ENCODE data around the gene EPB41L5.

EPB41L5 gene

DNA sequence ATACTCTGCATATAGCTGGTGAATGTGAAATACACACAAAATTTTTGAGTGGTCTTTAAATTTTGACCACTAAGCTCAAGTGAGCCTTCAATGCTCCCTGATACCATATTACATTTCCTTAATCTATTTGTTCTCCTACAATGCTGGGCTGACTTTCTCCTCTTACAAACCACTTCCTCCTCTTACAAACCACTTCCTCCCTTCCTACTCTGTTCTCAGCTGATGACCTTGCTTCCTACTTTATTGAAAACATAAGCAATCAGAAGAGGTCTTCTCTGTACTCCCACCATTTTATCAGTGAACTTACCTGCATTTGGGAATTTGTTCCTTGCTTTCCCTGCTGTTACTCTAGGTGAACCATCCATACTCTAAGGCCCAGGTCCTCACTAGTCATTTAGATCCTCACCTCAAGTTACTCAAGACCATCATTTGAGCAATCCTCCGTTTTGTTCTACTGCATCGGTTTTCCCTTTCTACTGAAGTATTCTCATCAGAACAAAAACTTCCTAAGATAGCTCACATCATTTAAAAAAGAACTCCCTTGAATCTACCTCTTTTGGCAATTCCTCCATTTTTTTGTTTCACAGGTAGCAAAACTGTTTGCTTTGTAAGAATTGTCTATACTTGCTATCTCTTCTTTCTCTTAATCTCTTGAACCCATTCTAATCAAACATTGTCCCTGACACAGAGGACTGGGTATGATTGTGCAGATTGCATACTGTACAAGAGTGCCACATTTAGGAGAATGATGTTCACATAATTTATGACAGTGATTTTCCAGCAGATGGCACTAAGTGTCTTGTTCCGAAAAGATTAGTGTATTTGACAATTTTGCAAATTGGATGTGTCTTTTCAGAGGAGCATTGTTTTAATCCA lies 96.5 kb downstream of the EPB41L5 start:
- TF ChIP-seq CTCF (IDR thresholded peaks at IDR 0.05), result peak; percentile 61

- no peak for TF ChIP-seq CTCF (IDR thresholded peaks at IDR 0.05)
These were observed 97.1 kb downstream of the EPB41L5 start for GRCh38 chr2:120110062-120110362.

GRCh38 chr2:120110507-120110906 lies 97.6 kb downstream of the EPB41L5 start:
- no peak for TF ChIP-seq CTCF (IDR thresholded peaks at IDR 0.05)

DNA sequence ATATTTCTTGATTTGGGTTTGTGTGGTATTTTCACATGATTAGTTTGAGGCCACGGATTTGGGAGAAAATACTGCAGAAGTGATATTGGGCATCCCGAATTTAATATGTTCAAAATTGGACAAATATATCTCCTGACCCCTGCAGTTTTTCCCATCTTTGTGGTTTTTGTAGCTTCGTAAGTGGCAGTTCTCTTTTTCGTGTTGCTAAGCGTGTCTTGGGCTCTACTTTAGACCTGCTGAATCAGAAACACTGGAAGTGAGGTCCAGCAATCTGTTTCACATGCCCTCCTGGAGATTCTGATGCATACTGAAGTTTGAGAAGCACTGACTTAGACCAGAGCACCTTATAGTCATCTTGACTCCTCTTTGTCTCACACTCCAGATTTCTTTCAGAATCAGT lies 98.3 kb downstream of the EPB41L5 start:
- no peak for TF ChIP-seq CTCF (IDR thresholded peaks at IDR 0.05)

GRCh38 chr2:120118018-120118417 lies 105.1 kb downstream of the EPB41L5 start:
- no peak for TF ChIP-seq CTCF (IDR thresholded peaks at IDR 0.05)

DNA sequence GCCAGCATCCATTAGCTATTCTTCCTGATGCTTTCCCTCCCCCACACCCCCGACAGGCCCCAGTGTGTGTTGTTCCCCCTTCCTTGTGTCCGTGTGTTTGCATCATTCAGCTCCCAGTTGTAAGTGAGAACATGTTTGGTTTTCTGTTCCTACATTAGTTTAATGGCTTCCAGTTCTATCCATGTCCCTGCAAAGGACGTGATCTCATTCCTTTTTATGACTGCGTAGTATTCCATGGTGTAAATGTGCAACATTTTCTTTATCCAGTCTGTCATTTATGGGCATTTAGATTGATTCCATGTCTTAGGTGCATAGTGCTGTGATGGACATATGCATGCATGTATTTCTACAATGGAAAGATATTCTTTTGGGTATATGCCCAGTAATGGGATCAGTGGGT lies 105.6 kb downstream of the EPB41L5 start:
- no peak for TF ChIP-seq CTCF (IDR thresholded peaks at IDR 0.05)

DNA sequence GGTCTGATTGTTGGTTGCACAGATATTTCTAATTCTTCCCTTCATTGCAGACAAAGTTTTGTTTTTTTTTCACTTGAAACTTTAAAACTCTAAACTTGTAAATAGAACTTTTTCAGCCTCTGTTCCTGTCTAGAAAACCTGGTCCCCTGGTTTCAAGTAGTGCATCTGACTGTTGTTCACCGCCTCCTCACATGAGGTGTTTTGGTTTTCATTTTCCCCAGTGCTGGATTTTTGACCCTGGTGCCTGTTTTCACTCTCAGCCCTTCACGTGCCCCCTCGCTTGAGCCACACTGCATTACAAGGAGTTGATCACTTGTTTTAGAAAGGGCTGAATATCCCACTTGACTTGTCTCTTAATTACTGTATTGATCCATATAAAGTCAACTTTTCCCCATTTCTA lies 110.2 kb downstream of the EPB41L5 start:
- no peak for TF ChIP-seq CTCF (IDR thresholded peaks at IDR 0.05)

- no peak for TF ChIP-seq CTCF (IDR thresholded peaks at IDR 0.05)
These were observed 112.3 kb downstream of the EPB41L5 start for GRCh38 chr2:120125195-120125594.

All from LNCAP (cell line).